ENCODE results near the gene ZC3H18. TPM values are rescaled to one million over a fixed set of nuclear protein-coding genes. Genes with fewer than 3 reads are reported as not detected.

ZC3H18 gene
- total and polyA plus RNA-seq, 10 of the 15 experiments (the other 5 are each of a cell fraction or from before 2014, with no cell fraction given), result 1.0 to 58.3 (median 22.4) TPM

DNA sequence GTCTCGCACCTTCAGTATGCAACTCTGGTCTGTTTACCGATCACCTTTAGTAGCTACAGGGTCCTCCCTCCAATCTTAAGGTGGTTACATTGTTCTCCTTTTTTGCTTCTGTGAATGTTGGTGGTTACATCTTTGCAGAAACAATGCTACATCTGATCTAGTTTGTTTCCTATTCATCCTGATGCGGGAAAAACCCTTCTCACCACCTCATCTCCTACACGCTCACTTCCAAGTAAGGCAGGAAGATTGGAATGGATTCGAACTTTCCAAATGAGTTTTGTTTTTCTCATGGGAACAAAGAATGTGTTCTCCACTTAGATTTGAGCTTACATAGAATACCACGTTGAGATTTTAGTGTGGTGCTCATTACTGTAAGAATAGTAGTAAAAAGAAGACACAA, 14.5 kb downstream of the ZC3H18 start (continued):
- TF ChIP-seq, protein P1, sequence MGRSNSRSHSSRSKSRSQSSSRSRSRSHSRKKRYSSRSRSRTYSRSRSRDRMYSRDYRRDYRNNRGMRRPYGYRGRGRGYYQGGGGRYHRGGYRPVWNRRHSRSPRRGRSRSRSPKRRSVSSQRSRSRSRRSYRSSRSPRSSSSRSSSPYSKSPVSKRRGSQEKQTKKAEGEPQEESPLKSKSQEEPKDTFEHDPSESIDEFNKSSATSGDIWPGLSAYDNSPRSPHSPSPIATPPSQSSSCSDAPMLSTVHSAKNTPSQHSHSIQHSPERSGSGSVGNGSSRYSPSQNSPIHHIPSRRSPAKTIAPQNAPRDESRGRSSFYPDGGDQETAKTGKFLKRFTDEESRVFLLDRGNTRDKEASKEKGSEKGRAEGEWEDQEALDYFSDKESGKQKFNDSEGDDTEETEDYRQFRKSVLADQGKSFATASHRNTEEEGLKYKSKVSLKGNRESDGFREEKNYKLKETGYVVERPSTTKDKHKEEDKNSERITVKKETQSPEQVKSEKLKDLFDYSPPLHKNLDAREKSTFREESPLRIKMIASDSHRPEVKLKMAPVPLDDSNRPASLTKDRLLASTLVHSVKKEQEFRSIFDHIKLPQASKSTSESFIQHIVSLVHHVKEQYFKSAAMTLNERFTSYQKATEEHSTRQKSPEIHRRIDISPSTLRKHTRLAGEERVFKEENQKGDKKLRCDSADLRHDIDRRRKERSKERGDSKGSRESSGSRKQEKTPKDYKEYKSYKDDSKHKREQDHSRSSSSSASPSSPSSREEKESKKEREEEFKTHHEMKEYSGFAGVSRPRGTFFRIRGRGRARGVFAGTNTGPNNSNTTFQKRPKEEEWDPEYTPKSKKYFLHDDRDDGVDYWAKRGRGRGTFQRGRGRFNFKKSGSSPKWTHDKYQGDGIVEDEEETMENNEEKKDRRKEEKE (IDR thresholded peaks at IDR 0.05), result no peak
- TF ChIP-seq IKZF1 (conservative IDR thresholded peaks at IDR 0.05) (no peak), CREM (IDR thresholded peaks at IDR 0.05; ENCODE audit: low read depth) (no peak), DPF2 (IDR thresholded peaks at IDR 0.05) (no peak), WRNIP1 (IDR thresholded peaks at IDR 0.05; ENCODE audit: borderline replicate concordance, low read depth, low read length) (no peak), SUPT20H (IDR thresholded peaks at IDR 0.05; ENCODE audit: borderline replicate concordance, control insufficient read depth, low read depth, low read length) (no peak)
- TF ChIP-seq, protein P2, sequence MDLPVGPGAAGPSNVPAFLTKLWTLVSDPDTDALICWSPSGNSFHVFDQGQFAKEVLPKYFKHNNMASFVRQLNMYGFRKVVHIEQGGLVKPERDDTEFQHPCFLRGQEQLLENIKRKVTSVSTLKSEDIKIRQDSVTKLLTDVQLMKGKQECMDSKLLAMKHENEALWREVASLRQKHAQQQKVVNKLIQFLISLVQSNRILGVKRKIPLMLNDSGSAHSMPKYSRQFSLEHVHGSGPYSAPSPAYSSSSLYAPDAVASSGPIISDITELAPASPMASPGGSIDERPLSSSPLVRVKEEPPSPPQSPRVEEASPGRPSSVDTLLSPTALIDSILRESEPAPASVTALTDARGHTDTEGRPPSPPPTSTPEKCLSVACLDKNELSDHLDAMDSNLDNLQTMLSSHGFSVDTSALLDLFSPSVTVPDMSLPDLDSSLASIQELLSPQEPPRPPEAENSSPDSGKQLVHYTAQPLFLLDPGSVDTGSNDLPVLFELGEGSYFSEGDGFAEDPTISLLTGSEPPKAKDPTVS (IDR thresholded peaks at IDR 0.05; ENCODE audit: low read depth, low read length), result no peak
- TF ChIP-seq, protein P3, sequence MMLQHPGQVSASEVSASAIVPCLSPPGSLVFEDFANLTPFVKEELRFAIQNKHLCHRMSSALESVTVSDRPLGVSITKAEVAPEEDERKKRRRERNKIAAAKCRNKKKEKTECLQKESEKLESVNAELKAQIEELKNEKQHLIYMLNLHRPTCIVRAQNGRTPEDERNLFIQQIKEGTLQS (IDR thresholded peaks at IDR 0.05; ENCODE audit: borderline replicate concordance, extremely low read depth, low read depth, low read length), result no peak
- TF ChIP-seq, protein P4, sequence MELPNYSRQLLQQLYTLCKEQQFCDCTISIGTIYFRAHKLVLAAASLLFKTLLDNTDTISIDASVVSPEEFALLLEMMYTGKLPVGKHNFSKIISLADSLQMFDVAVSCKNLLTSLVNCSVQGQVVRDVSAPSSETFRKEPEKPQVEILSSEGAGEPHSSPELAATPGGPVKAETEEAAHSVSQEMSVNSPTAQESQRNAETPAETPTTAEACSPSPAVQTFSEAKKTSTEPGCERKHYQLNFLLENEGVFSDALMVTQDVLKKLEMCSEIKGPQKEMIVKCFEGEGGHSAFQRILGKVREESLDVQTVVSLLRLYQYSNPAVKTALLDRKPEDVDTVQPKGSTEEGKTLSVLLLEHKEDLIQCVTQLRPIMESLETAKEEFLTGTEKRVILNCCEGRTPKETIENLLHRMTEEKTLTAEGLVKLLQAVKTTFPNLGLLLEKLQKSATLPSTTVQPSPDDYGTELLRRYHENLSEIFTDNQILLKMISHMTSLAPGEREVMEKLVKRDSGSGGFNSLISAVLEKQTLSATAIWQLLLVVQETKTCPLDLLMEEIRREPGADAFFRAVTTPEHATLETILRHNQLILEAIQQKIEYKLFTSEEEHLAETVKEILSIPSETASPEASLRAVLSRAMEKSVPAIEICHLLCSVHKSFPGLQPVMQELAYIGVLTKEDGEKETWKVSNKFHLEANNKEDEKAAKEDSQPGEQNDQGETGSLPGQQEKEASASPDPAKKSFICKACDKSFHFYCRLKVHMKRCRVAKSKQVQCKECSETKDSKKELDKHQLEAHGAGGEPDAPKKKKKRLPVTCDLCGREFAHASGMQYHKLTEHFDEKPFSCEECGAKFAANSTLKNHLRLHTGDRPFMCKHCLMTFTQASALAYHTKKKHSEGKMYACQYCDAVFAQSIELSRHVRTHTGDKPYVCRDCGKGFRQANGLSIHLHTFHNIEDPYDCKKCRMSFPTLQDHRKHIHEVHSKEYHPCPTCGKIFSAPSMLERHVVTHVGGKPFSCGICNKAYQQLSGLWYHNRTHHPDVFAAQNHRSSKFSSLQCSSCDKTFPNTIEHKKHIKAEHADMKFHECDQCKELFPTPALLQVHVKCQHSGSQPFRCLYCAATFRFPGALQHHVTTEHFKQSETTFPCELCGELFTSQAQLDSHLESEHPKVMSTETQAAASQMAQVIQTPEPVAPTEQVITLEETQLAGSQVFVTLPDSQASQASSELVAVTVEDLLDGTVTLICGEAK (IDR thresholded peaks at IDR 0.05; ENCODE audit: borderline replicate concordance), result no peak

Data from GM12878 (cell line).